Measurements from ENCODE around the gene CNTNAP1. TPM values are rescaled to one million over a fixed set of nuclear protein-coding genes. Genes with fewer than 3 reads are reported as not detected.

CNTNAP1 gene
- total and polyA plus RNA-seq, 9 of the 15 experiments (the other 6 are each of a cell fraction or from before 2014, with no cell fraction given), result 0.10 to 1.8 (median 0.62) TPM

GRCh38 chr17:42657824-42658588, 24.3 kb upstream of the CNTNAP1 start (continued):
- 0 out of 2 replicates have a peak, but pooled peaks have one; percentile 32 for TF ChIP-seq ZNF395 (CRISPR knock-in tag; IDR thresholded peaks at IDR 0.05)
- TF ChIP-seq ZNF174 (CRISPR knock-in tag; IDR thresholded peaks at IDR 0.05), result no peak
- no peak for TF ChIP-seq NFIX (CRISPR knock-in tag; IDR thresholded peaks at IDR 0.05; ENCODE audit: low read depth)
- no peak for TF ChIP-seq NFYB (IDR thresholded peaks at IDR 0.05; ENCODE audit: extremely low read depth, insufficient read length)
- no peak for TF ChIP-seq PCBP2 (IDR thresholded peaks at IDR 0.05; ENCODE audit: low read depth, low read length, poor library complexity, severe bottlenecking)
- TF ChIP-seq HES1 (IDR thresholded peaks at IDR 0.05; ENCODE audit: low read depth), result no peak
- no peak for TF ChIP-seq ZNF511 (CRISPR knock-in tag; IDR thresholded peaks at IDR 0.05)
- TF ChIP-seq SETDB1 (IDR thresholded peaks at IDR 0.05; ENCODE audit: low read length), result no peak
- TF ChIP-seq ZNF444 (CRISPR knock-in tag; IDR thresholded peaks at IDR 0.05), result no peak
- TF ChIP-seq ZNF518B (CRISPR knock-in tag; IDR thresholded peaks at IDR 0.05), result no peak
- no peak for TF ChIP-seq CBX1 (IDR thresholded peaks at IDR 0.05; ENCODE audit: low read depth)
- TF ChIP-seq CBX5 (IDR thresholded peaks at IDR 0.05; ENCODE audit: borderline replicate concordance, low read depth), result no peak
- no peak for TF ChIP-seq MAZ (CRISPR knock-in tag; conservative IDR thresholded peaks at IDR 0.05 in 1 of 2, IDR thresholded peaks at IDR 0.05 in 1 of 2)
- no peak for TF ChIP-seq ZNF212 (CRISPR knock-in tag; IDR thresholded peaks at IDR 0.05)
- TF ChIP-seq CEBPB (tag; IDR thresholded peaks at IDR 0.05), result no peak
- TF ChIP-seq ZNF766 (CRISPR knock-in tag; conservative IDR thresholded peaks at IDR 0.05), result no peak
- no peak for TF ChIP-seq CBX2 (IDR thresholded peaks at IDR 0.05; ENCODE audit: insufficient read depth, low read length, poor library complexity, severe bottlenecking)
- TF ChIP-seq ZC3H8 (IDR thresholded peaks at IDR 0.05), result no peak
- TF ChIP-seq GABPB1 (CRISPR knock-in tag; IDR thresholded peaks at IDR 0.05), result no peak

All from K562 (cell line).